ENCODE results near the gene TEX53.

Gene TEX53

GRCh38 chr9:114621975-114622609 is 35.5 kb downstream of the TEX53 start:
- TF ChIP-seq, protein P1, sequence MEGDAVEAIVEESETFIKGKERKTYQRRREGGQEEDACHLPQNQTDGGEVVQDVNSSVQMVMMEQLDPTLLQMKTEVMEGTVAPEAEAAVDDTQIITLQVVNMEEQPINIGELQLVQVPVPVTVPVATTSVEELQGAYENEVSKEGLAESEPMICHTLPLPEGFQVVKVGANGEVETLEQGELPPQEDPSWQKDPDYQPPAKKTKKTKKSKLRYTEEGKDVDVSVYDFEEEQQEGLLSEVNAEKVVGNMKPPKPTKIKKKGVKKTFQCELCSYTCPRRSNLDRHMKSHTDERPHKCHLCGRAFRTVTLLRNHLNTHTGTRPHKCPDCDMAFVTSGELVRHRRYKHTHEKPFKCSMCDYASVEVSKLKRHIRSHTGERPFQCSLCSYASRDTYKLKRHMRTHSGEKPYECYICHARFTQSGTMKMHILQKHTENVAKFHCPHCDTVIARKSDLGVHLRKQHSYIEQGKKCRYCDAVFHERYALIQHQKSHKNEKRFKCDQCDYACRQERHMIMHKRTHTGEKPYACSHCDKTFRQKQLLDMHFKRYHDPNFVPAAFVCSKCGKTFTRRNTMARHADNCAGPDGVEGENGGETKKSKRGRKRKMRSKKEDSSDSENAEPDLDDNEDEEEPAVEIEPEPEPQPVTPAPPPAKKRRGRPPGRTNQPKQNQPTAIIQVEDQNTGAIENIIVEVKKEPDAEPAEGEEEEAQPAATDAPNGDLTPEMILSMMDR (IDR thresholded peaks at IDR 0.05; ENCODE audit: low read depth, low read length, missing control alignments), result no peak
- no peak overlapping the region for H3K4me3 ChIP-seq (replicated peaks; ENCODE audit: low read depth, low read length)
- DNase-seq (ENCODE audit: extremely low read depth, low read depth), result peak; percentile 21

DNA sequence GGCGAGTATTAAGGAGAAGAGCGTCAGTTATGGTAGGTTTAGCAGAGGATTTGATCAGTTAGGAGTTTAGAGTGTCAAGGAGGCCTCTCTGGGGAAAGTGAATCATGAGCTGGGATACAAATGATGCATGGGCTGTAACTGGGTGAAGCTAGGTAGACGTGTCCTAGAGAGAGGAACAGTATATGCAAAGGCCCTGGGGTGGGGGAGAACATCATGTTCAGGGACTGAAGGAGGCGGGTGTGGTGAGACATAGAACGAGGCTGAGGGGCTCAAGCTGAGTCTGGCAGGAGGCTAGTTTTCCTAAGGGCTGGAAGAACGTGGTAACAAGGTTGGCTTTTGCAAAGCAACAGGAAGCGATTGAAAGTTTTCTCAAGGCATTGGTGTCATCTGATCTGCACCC is 36.0 kb downstream of the TEX53 start:
- TF ChIP-seq, protein P1 (IDR thresholded peaks at IDR 0.05; ENCODE audit: low read depth, low read length, missing control alignments), result no peak
- DNase-seq (ENCODE audit: extremely low read depth, low read depth), result no peak
- no peak overlapping the region for H3K4me3 ChIP-seq (replicated peaks; ENCODE audit: low read depth, low read length)

DNA sequence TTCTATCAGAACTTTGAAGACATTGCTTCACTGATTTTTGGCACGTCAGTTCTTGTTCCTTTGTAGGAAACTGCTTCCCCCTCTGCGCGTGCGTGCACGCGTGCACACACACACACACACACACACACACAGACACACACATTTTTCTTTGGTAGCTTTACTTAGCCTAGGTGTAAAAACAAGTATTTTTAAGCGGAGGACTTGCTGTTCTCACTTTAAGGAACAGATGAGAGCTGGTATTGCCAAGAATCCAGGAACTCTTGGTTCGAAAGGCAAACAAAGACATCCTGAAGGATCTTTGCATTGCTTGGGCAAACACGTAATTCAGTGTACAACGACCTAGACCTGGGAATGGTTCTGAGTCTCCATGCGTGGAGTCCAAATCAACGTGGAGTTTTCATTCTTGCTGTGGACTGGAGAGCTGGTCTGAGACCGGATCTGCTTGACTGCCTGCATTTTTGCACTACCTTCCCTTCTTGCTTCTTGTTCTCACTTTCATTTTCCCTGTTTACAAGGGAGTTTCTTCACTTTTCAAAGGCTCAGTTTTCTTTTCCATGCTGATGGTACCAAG is 38.3 kb downstream of the TEX53 start:
- DNase-seq (ENCODE audit: extremely low read depth, low read depth), result no peak
- H3K4me3 ChIP-seq (replicated peaks; ENCODE audit: low read depth, low read length), result no peak overlapping the region
- TF ChIP-seq, protein P1 (IDR thresholded peaks at IDR 0.05; ENCODE audit: low read depth, low read length, missing control alignments), result no peak

GRCh38 chr9:114616684-114617520 is 40.7 kb downstream of the TEX53 start:
- TF ChIP-seq, protein P1 (IDR thresholded peaks at IDR 0.05; ENCODE audit: low read depth, low read length, missing control alignments), result no peak
- no peak for DNase-seq (ENCODE audit: extremely low read depth, low read depth)
- H3K4me3 ChIP-seq (replicated peaks; ENCODE audit: low read depth, low read length), result no peak overlapping the region

DNA sequence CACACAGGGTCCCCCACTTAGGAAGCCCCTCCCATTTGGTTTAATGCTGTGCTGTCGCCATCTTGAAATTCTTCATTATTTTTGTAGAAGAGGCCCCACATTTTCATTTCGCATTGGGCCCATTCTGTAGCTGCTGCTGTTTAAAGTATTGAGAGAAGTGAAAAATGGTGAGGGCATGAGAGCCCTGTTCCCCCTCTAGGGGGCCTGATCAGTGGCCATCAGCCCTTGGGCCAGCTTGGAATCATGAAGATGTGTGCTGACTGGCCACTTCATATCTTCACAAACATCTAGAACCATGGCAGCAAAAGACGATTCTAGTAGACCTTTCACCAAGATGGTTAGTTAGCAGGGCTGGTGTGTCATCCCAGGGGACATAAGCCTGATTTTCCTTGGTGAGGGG is 43.2 kb downstream of the TEX53 start:
- H3K4me3 ChIP-seq (replicated peaks; ENCODE audit: low read depth, low read length), result no peak overlapping the region
- TF ChIP-seq, protein P1 (IDR thresholded peaks at IDR 0.05; ENCODE audit: low read depth, low read length, missing control alignments), result peak; percentile 22
- no peak for DNase-seq (ENCODE audit: extremely low read depth, low read depth)

DNA sequence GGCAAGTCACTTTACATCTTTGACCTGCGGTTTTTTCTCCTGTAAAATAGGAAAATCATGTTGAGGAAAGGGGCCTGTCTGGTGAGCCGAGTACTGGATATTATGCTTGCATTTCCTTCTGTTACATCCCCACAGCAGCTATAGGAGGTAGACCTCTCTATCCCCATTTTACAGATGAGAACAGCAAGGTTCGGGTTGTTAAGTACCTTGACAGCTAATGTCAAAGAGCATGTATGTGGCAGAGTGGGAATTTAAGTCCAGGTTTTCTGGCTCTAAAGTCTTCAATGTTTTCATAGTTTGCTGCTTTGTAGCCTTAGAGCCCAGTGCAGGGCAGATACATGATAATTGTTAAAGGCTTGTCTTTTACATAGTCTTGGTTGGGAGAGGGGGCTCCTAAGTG is 43.7 kb downstream of the TEX53 start:
- TF ChIP-seq, protein P1 (IDR thresholded peaks at IDR 0.05; ENCODE audit: low read depth, low read length, missing control alignments), result no peak
- no peak for DNase-seq (ENCODE audit: extremely low read depth, low read depth)
- H3K4me3 ChIP-seq (replicated peaks; ENCODE audit: low read depth, low read length), result no peak overlapping the region

Measured in HFF-Myc (cell line).